LNCaP clone FGC (cell line): ENCODE results near the gene SAXO1.

Experiments used
- DNase-seq: peaks from one replicate; pipeline ENCODE4 v3.0.0-alpha.2; 2011; ENCODE audit warnings: low read depth
- H3K4me3 ChIP-seq: 2 replicates; pipeline ENCODE4 v1.5.1; 2011; ENCODE audit warnings: mild to moderate bottlenecking, low read depth, low read length, control low read depth
- TF ChIP-seq, protein P1 (sequence below): IDR thresholded peaks from 2 replicates; pipeline ENCODE4 v1.5.1; 2012; ENCODE audit warnings: mild to moderate bottlenecking; ENCODE audit not compliant: control insufficient read depth, insufficient read depth; ENCODE audit errors: extremely low read depth

SAXO1 gene

DNA sequence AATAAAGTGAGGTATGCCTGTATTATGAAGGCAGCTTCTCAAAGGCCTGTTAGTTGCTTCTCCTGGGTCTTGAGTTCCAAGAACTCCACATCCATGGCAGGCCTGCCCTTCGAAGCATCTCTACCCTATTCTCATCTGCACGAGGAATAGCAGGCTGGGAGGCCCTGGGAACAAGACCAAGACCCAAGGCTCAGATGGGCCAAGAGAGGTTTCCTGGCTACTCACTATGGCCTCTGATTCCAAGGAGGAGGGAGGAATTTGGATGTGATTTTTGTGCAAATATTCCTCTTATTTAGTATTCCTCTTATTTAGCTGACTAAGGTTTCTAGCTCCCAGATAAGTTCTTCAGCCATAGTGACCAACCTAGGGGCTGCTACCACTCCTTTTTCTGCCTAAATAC is 151.3 kb downstream of the SAXO1 start:
- no peak overlapping the region for H3K4me3 ChIP-seq
- TF ChIP-seq, protein P1, sequence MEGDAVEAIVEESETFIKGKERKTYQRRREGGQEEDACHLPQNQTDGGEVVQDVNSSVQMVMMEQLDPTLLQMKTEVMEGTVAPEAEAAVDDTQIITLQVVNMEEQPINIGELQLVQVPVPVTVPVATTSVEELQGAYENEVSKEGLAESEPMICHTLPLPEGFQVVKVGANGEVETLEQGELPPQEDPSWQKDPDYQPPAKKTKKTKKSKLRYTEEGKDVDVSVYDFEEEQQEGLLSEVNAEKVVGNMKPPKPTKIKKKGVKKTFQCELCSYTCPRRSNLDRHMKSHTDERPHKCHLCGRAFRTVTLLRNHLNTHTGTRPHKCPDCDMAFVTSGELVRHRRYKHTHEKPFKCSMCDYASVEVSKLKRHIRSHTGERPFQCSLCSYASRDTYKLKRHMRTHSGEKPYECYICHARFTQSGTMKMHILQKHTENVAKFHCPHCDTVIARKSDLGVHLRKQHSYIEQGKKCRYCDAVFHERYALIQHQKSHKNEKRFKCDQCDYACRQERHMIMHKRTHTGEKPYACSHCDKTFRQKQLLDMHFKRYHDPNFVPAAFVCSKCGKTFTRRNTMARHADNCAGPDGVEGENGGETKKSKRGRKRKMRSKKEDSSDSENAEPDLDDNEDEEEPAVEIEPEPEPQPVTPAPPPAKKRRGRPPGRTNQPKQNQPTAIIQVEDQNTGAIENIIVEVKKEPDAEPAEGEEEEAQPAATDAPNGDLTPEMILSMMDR: no peak
- no peak for DNase-seq

DNA sequence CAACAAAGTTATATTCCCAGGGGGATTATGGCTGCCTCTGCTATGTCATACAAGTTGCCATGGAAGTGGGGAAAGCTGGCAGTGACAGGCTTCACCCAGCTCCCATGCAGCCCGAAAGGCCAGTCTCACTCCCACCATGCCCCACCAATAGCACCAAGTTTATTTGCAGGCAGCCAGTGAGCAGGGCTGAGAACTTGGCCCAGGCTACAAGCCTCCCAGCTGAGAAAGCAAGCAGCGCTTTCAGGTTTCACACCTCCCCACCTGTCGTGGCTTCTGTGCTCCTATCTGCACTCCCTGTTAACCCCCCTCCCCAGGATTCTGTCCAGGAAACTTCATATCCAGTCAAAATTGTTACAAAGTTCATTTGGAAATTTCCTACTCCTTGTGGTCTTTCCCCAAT is 155.0 kb downstream of the SAXO1 start:
- TF ChIP-seq, protein P1: no peak
- H3K4me3 ChIP-seq: no peak overlapping the region
- DNase-seq: no peak
